Measurements from ENCODE around the gene ARVCF.

GRCh38 chr22:20062043-20062765, 45.6 kb upstream of the ARVCF start:
- TF ChIP-seq EP300 (IDR thresholded peaks at IDR 0.05) (no peak), CTCF (IDR thresholded peaks at IDR 0.05) (no peak), POLR2A (IDR thresholded peaks at IDR 0.05) (no peak)
